ENCODE results near the gene ATM.

ATM gene

DNA sequence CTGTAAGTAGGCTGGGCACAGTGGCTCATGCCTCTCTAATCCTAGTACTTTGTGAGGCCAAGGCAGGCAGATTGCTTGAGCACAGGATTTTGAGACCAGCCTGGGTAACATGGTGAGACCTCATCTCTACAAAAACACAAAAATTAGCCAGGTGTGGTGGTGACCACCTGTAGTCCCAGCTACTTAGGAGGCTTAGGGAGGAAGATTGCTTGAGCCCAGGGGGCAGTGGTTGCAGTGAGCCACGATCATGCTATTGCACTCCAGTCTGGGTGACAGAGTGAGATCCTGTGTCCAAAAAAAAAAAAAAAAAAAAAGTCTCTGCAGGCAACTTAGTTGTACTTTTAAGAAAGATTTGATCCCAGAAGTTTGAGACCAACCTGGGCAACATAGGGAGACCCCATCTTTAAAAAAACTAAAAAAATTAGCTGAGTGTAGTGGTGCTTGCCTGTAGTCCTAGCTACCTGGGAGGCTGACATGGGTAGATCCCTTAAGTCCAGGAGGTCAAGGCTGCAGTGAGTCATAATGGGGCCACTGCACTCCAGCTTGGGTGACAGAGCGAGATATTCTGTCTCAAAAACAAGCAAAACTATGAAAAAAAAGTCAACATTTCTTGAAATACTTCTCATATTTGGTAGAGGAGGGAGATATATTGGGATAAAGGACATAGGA lies 10.5 kb downstream of the ATM start:
- Histone ChIP-seq H3K9me3 (ENCODE audit: insufficient read depth, low read depth, low read length) (no peaks in the 10 kb centered on the region), H3K9me2 (replicated peaks; ENCODE audit: low read depth, low read length) (no peaks in the 10 kb centered on the region), H3F3A (ENCODE audit: low read depth) (peaks cover 4% of the 10 kb centered on the region; the same call in 1 of the 2 replicates), H3K27me3 (ENCODE audit: insufficient read depth, low read length, poor library complexity, severe bottlenecking) (no peaks in the 10 kb centered on the region), H3K79me2 (ENCODE audit: insufficient read depth, low read length) (no peaks in the 10 kb centered on the region), H3K4me3 (ENCODE audit: low read length, poor library complexity, severe bottlenecking) (no peak overlapping the region), H3K36me3 (ENCODE audit: insufficient read depth, low read length) (peaks cover 20% of the 10 kb centered on the region; the same call in 1 of the 2 replicates), H2AFZ (ENCODE audit: low read length) (no peak overlapping the region), H3K4me1 (ENCODE audit: insufficient read depth, low read length, poor library complexity, severe bottlenecking) (peaks cover 14% of the 10 kb centered on the region), H4K20me1 (ENCODE audit: insufficient read depth, low read length, poor library complexity, severe bottlenecking) (peaks cover 48% of the 10 kb centered on the region), H3K4me2 (ENCODE audit: low read depth, low read length, poor library complexity, severe bottlenecking) (no peak overlapping the region), H3K9ac (ENCODE audit: low read depth, low read length, poor library complexity, severe bottlenecking) (no peak overlapping the region)
- TF ChIP-seq EZH2phosphoT487 (IDR thresholded peaks at IDR 0.05; ENCODE audit: borderline replicate concordance) = no peak
- TF ChIP-seq, protein P1, sequence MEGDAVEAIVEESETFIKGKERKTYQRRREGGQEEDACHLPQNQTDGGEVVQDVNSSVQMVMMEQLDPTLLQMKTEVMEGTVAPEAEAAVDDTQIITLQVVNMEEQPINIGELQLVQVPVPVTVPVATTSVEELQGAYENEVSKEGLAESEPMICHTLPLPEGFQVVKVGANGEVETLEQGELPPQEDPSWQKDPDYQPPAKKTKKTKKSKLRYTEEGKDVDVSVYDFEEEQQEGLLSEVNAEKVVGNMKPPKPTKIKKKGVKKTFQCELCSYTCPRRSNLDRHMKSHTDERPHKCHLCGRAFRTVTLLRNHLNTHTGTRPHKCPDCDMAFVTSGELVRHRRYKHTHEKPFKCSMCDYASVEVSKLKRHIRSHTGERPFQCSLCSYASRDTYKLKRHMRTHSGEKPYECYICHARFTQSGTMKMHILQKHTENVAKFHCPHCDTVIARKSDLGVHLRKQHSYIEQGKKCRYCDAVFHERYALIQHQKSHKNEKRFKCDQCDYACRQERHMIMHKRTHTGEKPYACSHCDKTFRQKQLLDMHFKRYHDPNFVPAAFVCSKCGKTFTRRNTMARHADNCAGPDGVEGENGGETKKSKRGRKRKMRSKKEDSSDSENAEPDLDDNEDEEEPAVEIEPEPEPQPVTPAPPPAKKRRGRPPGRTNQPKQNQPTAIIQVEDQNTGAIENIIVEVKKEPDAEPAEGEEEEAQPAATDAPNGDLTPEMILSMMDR (conservative IDR thresholded peaks at IDR 0.05; ENCODE audit: low read length) = no peak

DNA sequence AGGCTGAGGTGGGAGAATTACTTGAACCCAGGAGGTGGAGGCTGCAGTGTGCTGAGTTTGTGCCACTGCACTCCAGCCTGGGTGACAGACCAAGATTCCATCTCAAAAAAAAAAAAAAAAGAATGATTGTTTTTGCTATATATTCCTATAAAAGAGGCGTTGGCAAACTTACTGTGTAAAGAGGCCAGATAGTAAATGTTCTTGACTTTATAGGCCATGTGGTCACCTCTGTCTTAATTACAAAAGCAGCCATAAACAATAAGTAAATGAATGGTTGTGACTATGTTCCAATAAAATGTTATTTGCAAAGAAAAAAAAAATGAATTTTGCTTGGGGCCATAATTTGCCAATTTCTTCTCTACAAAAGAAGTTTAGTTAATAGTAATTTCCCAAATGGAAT lies 12.3 kb downstream of the ATM start:
- Histone ChIP-seq H3K4me1 (ENCODE audit: insufficient read depth, low read length, poor library complexity, severe bottlenecking) (peaks cover 19% of the 10 kb centered on the region), H3K27me3 (ENCODE audit: insufficient read depth, low read length, poor library complexity, severe bottlenecking) (no peaks in the 10 kb centered on the region), H3K9me3 (ENCODE audit: insufficient read depth, low read depth, low read length) (no peaks in the 10 kb centered on the region), H3K4me2 (ENCODE audit: low read depth, low read length, poor library complexity, severe bottlenecking) (no peak overlapping the region), H2AFZ (ENCODE audit: low read length) (no peak overlapping the region), H3F3A (ENCODE audit: low read depth) (peaks cover 4% of the 10 kb centered on the region; the same call in 1 of the 2 replicates), H3K36me3 (ENCODE audit: insufficient read depth, low read length) (peaks cover 12% of the 10 kb centered on the region; the same call in 1 of the 2 replicates), H3K4me3 (ENCODE audit: low read length, poor library complexity, severe bottlenecking) (no peak overlapping the region), H3K9me2 (replicated peaks; ENCODE audit: low read depth, low read length) (no peaks in the 10 kb centered on the region), H4K20me1 (ENCODE audit: insufficient read depth, low read length, poor library complexity, severe bottlenecking) (peaks cover 45% of the 10 kb centered on the region), H3K9ac (ENCODE audit: low read depth, low read length, poor library complexity, severe bottlenecking) (no peak overlapping the region), H3K79me2 (ENCODE audit: insufficient read depth, low read length) (no peaks in the 10 kb centered on the region)
- TF ChIP-seq, protein P1 (conservative IDR thresholded peaks at IDR 0.05; ENCODE audit: low read length) = no peak
- TF ChIP-seq EZH2phosphoT487 (IDR thresholded peaks at IDR 0.05; ENCODE audit: borderline replicate concordance) = no peak

GRCh38 chr11:108235633-108236032 lies 12.8 kb downstream of the ATM start:
- TF ChIP-seq, protein P1 (conservative IDR thresholded peaks at IDR 0.05; ENCODE audit: low read length) = no peak
- TF ChIP-seq EZH2phosphoT487 (IDR thresholded peaks at IDR 0.05; ENCODE audit: borderline replicate concordance) = no peak
- H3K27me3 ChIP-seq (ENCODE audit: insufficient read depth, low read length, poor library complexity, severe bottlenecking) = no peaks in the 10 kb centered on the region
- H4K20me1 ChIP-seq (ENCODE audit: insufficient read depth, low read length, poor library complexity, severe bottlenecking) = peaks cover 45% of the 10 kb centered on the region
- no peaks in the 10 kb centered on the region for H3K9me3 ChIP-seq (ENCODE audit: insufficient read depth, low read depth, low read length)
- H3K4me1 ChIP-seq (ENCODE audit: insufficient read depth, low read length, poor library complexity, severe bottlenecking) = peaks cover 19% of the 10 kb centered on the region
- no peak overlapping the region for H2AFZ ChIP-seq (ENCODE audit: low read length)
- H3K79me2 ChIP-seq (ENCODE audit: insufficient read depth, low read length) = no peaks in the 10 kb centered on the region
- H3K4me3 ChIP-seq (ENCODE audit: low read length, poor library complexity, severe bottlenecking) = no peak overlapping the region
- peaks cover 4% of the 10 kb centered on the region; the same call in 1 of the 2 replicates for H3F3A ChIP-seq (ENCODE audit: low read depth)
- H3K4me2 ChIP-seq (ENCODE audit: low read depth, low read length, poor library complexity, severe bottlenecking) = no peak overlapping the region
- H3K36me3 ChIP-seq (ENCODE audit: insufficient read depth, low read length) = peaks cover 7% of the 10 kb centered on the region; the same call in 1 of the 2 replicates
- H3K9ac ChIP-seq (ENCODE audit: low read depth, low read length, poor library complexity, severe bottlenecking) = no peak overlapping the region
- H3K9me2 ChIP-seq (replicated peaks; ENCODE audit: low read depth, low read length) = no peaks in the 10 kb centered on the region

Measured in Loucy (cell line).